PC-3 (cell line): Measurements from ENCODE around the gene ZFP62. TPM values are rescaled to one million over a fixed set of nuclear protein-coding genes. Genes with fewer than 3 reads are reported as not detected.
A peak's percentile ranks its signal among the peaks of the same experiment; 100 is the strongest.
"Not testable (repeated sequence)": the region's sequence is repeated elsewhere in the genome, so short reads cannot be mapped to it uniquely, and the experiment has no call there.

Source experiments
- ATAC-seq: fragments of 200-7000 bp; cut with Tn5 transposase; 2 replicates; pipeline ENCODE4 v1.9.1; 2020; ENCODE audit warnings: mild to moderate bottlenecking, moderate library complexity
- BruUV-seq: library from RNA; stranded (reverse); fragments of 400-500 nt; replicated peaks from 2 replicates; lab custom pipeline; 2021; lab: Mats Ljungman, UMichigan
- CTCF ChIA-PET: fragments of 300-600 bp; sonication (Branson Sonifier 250); formaldehyde crosslinking; loops from one replicate; lab custom pipeline; 2022; ENCODE audit warnings: antibody characterized with exemption; lab: Charles Lee
- POLR2A ChIA-PET: fragments of 300-600 bp; sonication (Branson Sonifier 250); formaldehyde crosslinking; loops from one replicate; lab custom pipeline; 2022; ENCODE audit warnings: antibody characterized with exemption; ENCODE audit not compliant: unreplicated experiment; lab: Charles Lee
- DNase-seq: peaks from one replicate; pipeline ENCODE4 v3.0.0-alpha.2; 2015
- H2AFZ ChIP-seq: fragments of 300-600 bp; sonication (generic); 2 replicates; pipeline ENCODE4 v1.6.0; 2016; ENCODE audit warnings: antibody characterized with exemption, low read length
- H3F3A ChIP-seq: fragments of 300-600 bp; sonication (generic); one replicate; pipeline ENCODE4 v1.6.0; 2017; ENCODE audit warnings: antibody characterized with exemption, low read length, control low read depth, mild to moderate bottlenecking; ENCODE audit not compliant: unreplicated experiment
- H3K27ac ChIP-seq: fragments of 300-600 bp; sonication (generic); 2 replicates; pipeline ENCODE4 v1.5.1; 2016; ENCODE audit warnings: mild to moderate bottlenecking, low read length
- H3K27me3 ChIP-seq: fragments of 300-600 bp; sonication (generic); 2 replicates; pipeline ENCODE4 v1.6.1; 2016; ENCODE audit warnings: low read length, mixed read lengths
- H3K36me3 ChIP-seq: fragments of 300-600 bp; sonication (generic); 2 replicates; pipeline ENCODE4 v1.6.1; 2016; ENCODE audit warnings: low read depth, mixed run types, low read length, mixed read lengths
- H3K4me1 ChIP-seq: fragments of 300-600 bp; sonication (generic); 2 replicates; pipeline ENCODE4 v1.5.1; 2016; ENCODE audit warnings: low read length; ENCODE audit not compliant: insufficient read depth
- H3K4me2 ChIP-seq: fragments of 300-600 bp; sonication (generic); 2 replicates; pipeline ENCODE4 v1.6.0; 2016; ENCODE audit warnings: low read length
- H3K4me3 ChIP-seq: fragments of 300-600 bp; sonication (generic); 2 replicates; pipeline ENCODE4 v1.5.1; 2016; ENCODE audit warnings: mild to moderate bottlenecking, low read length, mixed read lengths
- H3K79me2 ChIP-seq: fragments of 300-600 bp; sonication (generic); 2 replicates; pipeline ENCODE4 v1.6.1; 2017; ENCODE audit warnings: low read length, mixed read lengths
- H3K9ac ChIP-seq: fragments of 300-600 bp; sonication (generic); 2 replicates; pipeline ENCODE4 v1.6.0; 2016; ENCODE audit warnings: mild to moderate bottlenecking, low read length
- H3K9me2 ChIP-seq: fragments of 300-600 bp; sonication (generic); replicated peaks from 2 replicates; pipeline ENCODE4 v1.6.1; 2016; ENCODE audit warnings: mixed run types, low read length, mixed read lengths
- H3K9me3 ChIP-seq: fragments of 300-600 bp; sonication (generic); 2 replicates; pipeline ENCODE4 v1.6.1; 2016; ENCODE audit warnings: low read length, mixed read lengths
- H4K20me1 ChIP-seq: fragments of 300-600 bp; sonication (generic); 2 replicates; pipeline ENCODE4 v1.6.1; 2016; ENCODE audit warnings: low read length, mixed read lengths
- EZH2 ChIP-seq: fragments of 300-600 bp; sonication (generic); IDR thresholded peaks from one replicate; pipeline ENCODE4 v1.6.1; 2017; ENCODE audit warnings: antibody characterized with exemption, mild to moderate bottlenecking, low read length; ENCODE audit not compliant: unreplicated experiment
- EZH2phosphoT487 ChIP-seq: fragments of 300-600 bp; sonication (generic); IDR thresholded peaks from 2 replicates; pipeline ENCODE4 v1.6.1; 2018; ENCODE audit warnings: mild to moderate bottlenecking, antibody characterized with exemption, low read length, borderline replicate concordance
- intact Hi-C: fragments of 100-400 bp; cut with micrococcal nuclease; formaldehyde crosslinking; loops from 2 replicates; pipeline ENCODE4 v1.9.0; 2023
- total RNA-seq: library from RNA; depleted of rRNA; stranded (reverse); fragments of >200 nt; gene quantifications from 2 replicates; pipeline ENCODE4 v1.2.3, GENCODE V29; 2014
- TF ChIP-seq, protein P1 (sequence below): fragments of 300-600 bp; sonication (generic); conservative IDR thresholded peaks from 2 replicates; pipeline ENCODE4 v1.5.1; 2017; ENCODE audit warnings: antibody characterized with exemption, low read depth, mild to moderate bottlenecking, low read length

ZFP62 gene
- total RNA-seq, 1 experiment from 2014 or later: 24.3 TPM

DNA sequence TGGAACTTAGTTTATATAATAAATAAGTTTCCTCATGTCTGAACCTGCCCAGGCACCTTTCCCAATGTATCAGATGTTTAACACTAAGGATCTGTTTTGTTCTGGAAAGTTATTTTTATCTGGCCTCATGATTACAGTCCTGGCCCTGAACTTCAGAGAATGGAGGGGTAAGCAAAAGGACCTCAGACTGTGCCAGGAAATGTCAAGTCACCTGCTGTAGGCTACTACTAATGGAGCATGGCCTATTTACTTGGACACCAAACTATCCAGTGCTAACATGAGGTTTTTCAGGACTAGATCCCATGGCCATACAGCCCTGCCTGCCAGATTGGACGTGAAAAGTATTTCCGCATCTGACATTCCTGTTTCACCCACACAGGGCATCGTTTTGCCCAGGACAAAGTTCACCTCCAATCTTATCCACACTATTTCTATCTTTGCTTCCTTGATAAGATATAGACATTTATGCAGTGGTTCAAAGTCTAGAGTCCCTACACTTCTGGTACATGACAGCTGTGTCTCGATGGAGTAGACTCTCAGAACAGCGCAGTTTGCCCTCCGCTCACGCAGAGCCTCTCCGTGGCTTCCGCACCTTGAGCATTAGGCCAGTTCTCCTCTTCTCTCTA, 37.7 kb upstream of the ZFP62 start, which contains the start of gene BTNL8:
BTNL8 (plus strand) TSS at position 539 of the 626 bp plus-strand sequence. CDS start 152 bp downstream, outside the sequence.
- Histone ChIP-seq H3K4me1 (no peaks in the 10 kb centered on the region), H3K4me3 (no peak within 1 kb of the TSS), H2AFZ (no peak within 1 kb of the TSS), H3K9ac (no peak within 1 kb of the TSS), H3K27ac (no peak within 1 kb of the TSS), H3K9me2 (no peaks in the 10 kb centered on the region), H3F3A (no peaks in the 10 kb centered on the region), H3K27me3 (no peaks in the 10 kb centered on the region), H3K4me2 (no peak within 1 kb of the TSS), H4K20me1 (no peaks in the 10 kb centered on the region), H3K9me3 (0 out of 2 replicates have a peak, but pooled peaks cover 3% of the 10 kb centered on the region), H3K36me3 (no peaks in the 10 kb centered on the region), H3K79me2 (no peaks in the 10 kb centered on the region)
- ATAC-seq (no peak), DNase-seq (no peak)
- intact Hi-C loops: no loop called here
- BruUV-seq: no TSS peak
- TF ChIP-seq, protein P1, sequence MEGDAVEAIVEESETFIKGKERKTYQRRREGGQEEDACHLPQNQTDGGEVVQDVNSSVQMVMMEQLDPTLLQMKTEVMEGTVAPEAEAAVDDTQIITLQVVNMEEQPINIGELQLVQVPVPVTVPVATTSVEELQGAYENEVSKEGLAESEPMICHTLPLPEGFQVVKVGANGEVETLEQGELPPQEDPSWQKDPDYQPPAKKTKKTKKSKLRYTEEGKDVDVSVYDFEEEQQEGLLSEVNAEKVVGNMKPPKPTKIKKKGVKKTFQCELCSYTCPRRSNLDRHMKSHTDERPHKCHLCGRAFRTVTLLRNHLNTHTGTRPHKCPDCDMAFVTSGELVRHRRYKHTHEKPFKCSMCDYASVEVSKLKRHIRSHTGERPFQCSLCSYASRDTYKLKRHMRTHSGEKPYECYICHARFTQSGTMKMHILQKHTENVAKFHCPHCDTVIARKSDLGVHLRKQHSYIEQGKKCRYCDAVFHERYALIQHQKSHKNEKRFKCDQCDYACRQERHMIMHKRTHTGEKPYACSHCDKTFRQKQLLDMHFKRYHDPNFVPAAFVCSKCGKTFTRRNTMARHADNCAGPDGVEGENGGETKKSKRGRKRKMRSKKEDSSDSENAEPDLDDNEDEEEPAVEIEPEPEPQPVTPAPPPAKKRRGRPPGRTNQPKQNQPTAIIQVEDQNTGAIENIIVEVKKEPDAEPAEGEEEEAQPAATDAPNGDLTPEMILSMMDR: no peak
- TF ChIP-seq EZH2 (no peak), EZH2phosphoT487 (no peak)
- ChIA-PET CTCF (no interaction called here), POLR2A (no interaction called here)

GRCh38 chr5:180895330-180895729, 34.3 kb upstream of the ZFP62 start:
- H3K9ac ChIP-seq, H3K4me1 ChIP-seq, H3K9me3 ChIP-seq, DNase-seq, BruUV-seq, H2AFZ ChIP-seq, H3K27ac ChIP-seq, H3K36me3 ChIP-seq, intact Hi-C loops, H3K9me2 ChIP-seq, POLR2A ChIA-PET, H3F3A ChIP-seq, CTCF ChIA-PET, ATAC-seq, H3K27me3 ChIP-seq, H4K20me1 ChIP-seq, H3K79me2 ChIP-seq, H3K4me2 ChIP-seq, H3K4me3 ChIP-seq: not testable (repeated sequence)

DNA sequence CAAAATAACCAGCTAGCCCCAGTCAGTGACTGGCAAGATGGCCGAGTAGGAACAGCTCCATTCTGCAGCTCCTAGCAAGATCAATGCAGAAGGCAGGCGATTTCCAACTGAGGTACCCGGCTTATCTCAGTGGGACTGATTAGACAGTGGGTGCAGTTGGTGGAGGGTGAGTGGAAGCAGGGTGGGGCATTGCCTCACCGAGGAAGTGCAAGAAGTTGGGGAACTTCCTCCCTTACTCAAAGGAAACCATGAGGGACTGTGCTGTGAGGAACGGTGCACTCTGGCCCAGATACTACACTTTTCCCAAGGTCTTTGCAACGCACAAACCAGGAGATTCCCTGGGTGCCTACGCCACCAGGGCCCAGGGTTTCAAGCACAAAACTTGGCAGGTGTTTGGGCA, 28.3 kb upstream of the ZFP62 start:
- Histone ChIP-seq H3K9me3 (no peaks in the 10 kb centered on the region), H4K20me1 (no peaks in the 10 kb centered on the region), H2AFZ (no peak overlapping the region), H3K4me2 (no peak overlapping the region), H3K27me3 (no peaks in the 10 kb centered on the region), H3K9me2 (no peaks in the 10 kb centered on the region), H3K79me2 (no peaks in the 10 kb centered on the region), H3F3A (no peaks in the 10 kb centered on the region), H3K36me3 (no peaks in the 10 kb centered on the region), H3K4me3 (no peak overlapping the region), H3K4me1 (peaks cover 8% of the 10 kb centered on the region), H3K27ac (no peak overlapping the region), H3K9ac (no peak overlapping the region)
- intact Hi-C loops: no loop called here
- POLR2A ChIA-PET: no interaction called here
- TF ChIP-seq EZH2phosphoT487: no peak
- TF ChIP-seq, protein P1: no peak
- TF ChIP-seq EZH2: no peak
- ATAC-seq: no peak
- DNase-seq: no peak
- CTCF ChIA-PET: no interaction called here
- BruUV-seq: no TSS peak

GRCh38 chr5:180885845-180886529, 24.9 kb upstream of the ZFP62 start:
- BruUV-seq, H3K27me3 ChIP-seq, H3K9ac ChIP-seq, H3K9me2 ChIP-seq, H3K36me3 ChIP-seq, intact Hi-C loops, H3K27ac ChIP-seq, H3K4me1 ChIP-seq, H4K20me1 ChIP-seq, H3K79me2 ChIP-seq, H3K9me3 ChIP-seq, H3F3A ChIP-seq: not testable (repeated sequence)
- CTCF ChIA-PET: interaction anchor here (0.6 kb wide), 1 partner anchor 17 kb away, joined by 3 read pairs; no protein-coding TSS in a partner anchor
- H3K4me2 ChIP-seq: peak overlapping the region; percentile 65
- POLR2A ChIA-PET: interaction anchor here (0.5 kb wide), 1 partner anchor 1253 kb away, joined by 4 read pairs; no protein-coding TSS in a partner anchor
- peak overlapping the region; percentile 70 for H2AFZ ChIP-seq
- DNase-seq (peak; percentile 85), ATAC-seq (peak; percentile 100)
- H3K4me3 ChIP-seq: peak overlapping the region; percentile 30; the same call in 1 of the 2 replicates
